ENCODE measurements around the gene ZNF622. TPM values are rescaled to one million over a fixed set of nuclear protein-coding genes. Genes with fewer than 3 reads are reported as not detected.

Gene ZNF622
- total RNA-seq, 1 donor from 2014 or later: 40.0 TPM

GRCh38 chr5:16471387-16471786 lies 5.8 kb upstream of the ZNF622 start:
- DNase-seq: no peak
- Mint-ChIP-seq H3K9me3 (ENCODE audit: unreplicated experiment) (peaks cover 2% of the 10 kb centered on the region), H3K27me3 (ENCODE audit: unreplicated experiment) (peaks cover 3% of the 10 kb centered on the region), H3K27ac (ENCODE audit: unreplicated experiment) (no peak overlapping the region), H3K4me3 (ENCODE audit: unreplicated experiment) (no peak overlapping the region), H3K36me3 (ENCODE audit: unreplicated experiment) (no peaks in the 10 kb centered on the region), H3K4me1 (ENCODE audit: low read depth, unreplicated experiment) (peaks cover 4% of the 10 kb centered on the region)
- TF ChIP-seq, protein P1, sequence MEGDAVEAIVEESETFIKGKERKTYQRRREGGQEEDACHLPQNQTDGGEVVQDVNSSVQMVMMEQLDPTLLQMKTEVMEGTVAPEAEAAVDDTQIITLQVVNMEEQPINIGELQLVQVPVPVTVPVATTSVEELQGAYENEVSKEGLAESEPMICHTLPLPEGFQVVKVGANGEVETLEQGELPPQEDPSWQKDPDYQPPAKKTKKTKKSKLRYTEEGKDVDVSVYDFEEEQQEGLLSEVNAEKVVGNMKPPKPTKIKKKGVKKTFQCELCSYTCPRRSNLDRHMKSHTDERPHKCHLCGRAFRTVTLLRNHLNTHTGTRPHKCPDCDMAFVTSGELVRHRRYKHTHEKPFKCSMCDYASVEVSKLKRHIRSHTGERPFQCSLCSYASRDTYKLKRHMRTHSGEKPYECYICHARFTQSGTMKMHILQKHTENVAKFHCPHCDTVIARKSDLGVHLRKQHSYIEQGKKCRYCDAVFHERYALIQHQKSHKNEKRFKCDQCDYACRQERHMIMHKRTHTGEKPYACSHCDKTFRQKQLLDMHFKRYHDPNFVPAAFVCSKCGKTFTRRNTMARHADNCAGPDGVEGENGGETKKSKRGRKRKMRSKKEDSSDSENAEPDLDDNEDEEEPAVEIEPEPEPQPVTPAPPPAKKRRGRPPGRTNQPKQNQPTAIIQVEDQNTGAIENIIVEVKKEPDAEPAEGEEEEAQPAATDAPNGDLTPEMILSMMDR (IDR thresholded peaks at IDR 0.05; ENCODE audit: partially characterized antibody, unreplicated experiment): no peak

GRCh38 chr5:16467363-16468219 lies 2.0 kb upstream of the ZNF622 start:
- Mint-ChIP-seq H3K27ac (ENCODE audit: unreplicated experiment) (peak overlapping the region; percentile 52), H3K27me3 (ENCODE audit: unreplicated experiment) (peaks cover 4% of the 10 kb centered on the region), H3K9me3 (ENCODE audit: unreplicated experiment) (peaks cover 4% of the 10 kb centered on the region), H3K4me1 (ENCODE audit: low read depth, unreplicated experiment) (peaks cover 18% of the 10 kb centered on the region), H3K4me3 (ENCODE audit: unreplicated experiment) (peak overlapping the region; percentile 100), H3K36me3 (ENCODE audit: unreplicated experiment) (no peaks in the 10 kb centered on the region)
- TF ChIP-seq, protein P1 (IDR thresholded peaks at IDR 0.05; ENCODE audit: partially characterized antibody, unreplicated experiment): no peak
- no peak for DNase-seq

DNA sequence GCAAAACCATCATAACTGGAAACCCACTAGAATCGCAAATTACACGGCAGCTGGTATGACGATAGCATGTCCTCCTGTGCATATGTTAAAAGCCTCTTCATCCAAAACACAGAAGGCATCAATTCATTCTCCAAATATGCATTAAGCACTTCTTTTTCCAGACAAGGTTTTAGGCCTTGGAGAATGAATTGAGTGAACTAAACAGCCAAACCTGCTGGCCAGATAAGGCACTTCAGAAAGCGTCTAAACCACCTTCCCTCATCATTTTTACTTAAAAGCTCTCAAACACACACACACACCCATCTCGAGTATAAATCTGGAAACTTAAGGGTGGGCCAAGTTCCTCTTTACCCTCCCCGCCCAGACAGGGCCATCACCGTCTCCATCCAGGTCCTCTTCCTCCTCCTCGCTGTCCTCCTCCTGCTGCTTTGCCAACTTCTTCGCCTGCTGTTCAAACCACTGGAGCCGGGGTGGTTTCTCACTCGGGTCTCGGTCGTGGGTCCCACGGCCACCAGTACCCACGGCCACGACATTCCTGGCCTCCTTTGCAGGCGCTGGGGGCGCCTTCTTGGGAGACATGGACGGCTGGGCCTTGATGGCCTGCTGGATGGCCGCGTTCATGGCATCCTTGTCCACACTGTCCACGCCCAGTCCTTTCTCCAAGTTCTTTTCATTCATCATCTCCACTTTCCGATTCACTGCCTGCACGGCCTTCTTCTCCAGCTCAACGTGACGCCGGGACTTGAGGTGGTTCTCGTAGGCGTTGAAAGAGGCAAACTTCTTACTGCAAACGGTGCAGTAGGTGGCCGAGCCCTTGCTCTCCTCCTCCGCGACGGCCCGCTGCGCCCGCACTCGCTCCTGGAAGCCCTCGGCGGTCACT lies 696 bp downstream of the ZNF622 start:
- Mint-ChIP-seq H3K4me3 (ENCODE audit: unreplicated experiment) (peak overlapping the region; percentile 100), H3K27ac (ENCODE audit: unreplicated experiment) (peak overlapping the region; percentile 90), H3K27me3 (ENCODE audit: unreplicated experiment) (peaks cover 4% of the 10 kb centered on the region), H3K9me3 (ENCODE audit: unreplicated experiment) (peaks cover 4% of the 10 kb centered on the region), H3K36me3 (ENCODE audit: unreplicated experiment) (no peaks in the 10 kb centered on the region), H3K4me1 (ENCODE audit: low read depth, unreplicated experiment) (peaks cover 18% of the 10 kb centered on the region)
- DNase-seq: peak; percentile 42
- TF ChIP-seq, protein P1 (IDR thresholded peaks at IDR 0.05; ENCODE audit: partially characterized antibody, unreplicated experiment): peak; percentile 10

DNA sequence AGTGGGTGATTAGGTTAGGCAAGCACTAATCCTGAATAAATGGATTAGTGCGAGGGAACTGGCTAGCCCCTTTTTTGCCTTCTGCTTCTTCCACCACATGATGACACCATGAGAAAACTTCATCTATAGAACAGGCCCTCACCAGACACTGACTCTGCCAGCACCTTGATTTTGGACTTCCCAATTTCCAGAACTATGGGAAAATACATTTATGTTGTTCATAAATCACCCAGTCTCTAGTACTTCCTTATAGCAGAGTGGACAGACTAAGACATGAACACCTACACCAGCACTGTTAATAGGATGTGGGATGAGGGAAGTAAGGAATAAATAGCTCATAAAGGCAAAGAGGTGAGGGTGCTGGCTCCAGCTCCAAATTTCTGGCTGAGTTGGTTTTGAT lies 1.4 kb downstream of the ZNF622 start:
- Mint-ChIP-seq H3K9me3 (ENCODE audit: unreplicated experiment) (peaks cover 4% of the 10 kb centered on the region), H3K4me1 (ENCODE audit: low read depth, unreplicated experiment) (peaks cover 18% of the 10 kb centered on the region), H3K27ac (ENCODE audit: unreplicated experiment) (peak overlapping the region; percentile 44), H3K4me3 (ENCODE audit: unreplicated experiment) (peak overlapping the region; percentile 100), H3K36me3 (ENCODE audit: unreplicated experiment) (no peaks in the 10 kb centered on the region), H3K27me3 (ENCODE audit: unreplicated experiment) (peaks cover 4% of the 10 kb centered on the region)
- TF ChIP-seq, protein P1 (IDR thresholded peaks at IDR 0.05; ENCODE audit: partially characterized antibody, unreplicated experiment): no peak
- no peak for DNase-seq
